GM12878 (cell line): ENCODE measurements around the gene MCC. TPM values are rescaled to one million over a fixed set of nuclear protein-coding genes. Genes with fewer than 3 reads are reported as not detected.

ENCODE experiments used
- ATAC-seq: fragments of 200-7000 bp; cut with Tn5 transposase; 3 replicates; pipeline ENCODE4 v1.9.1; 2020; ENCODE audit warnings: mild to moderate bottlenecking, moderate library complexity
- BruUV-seq: library from RNA; stranded (reverse); fragments of 400-500 nt; replicated peaks from 2 replicates; lab custom pipeline; 2021; lab: Mats Ljungman, UMichigan
- CTCF ChIA-PET: fragments of 300-600 bp; sonication (Branson Sonifier 250); formaldehyde crosslinking; extraction: SDS; loops from one replicate; lab custom pipeline; 2021; ENCODE audit warnings: inconsistent platforms; lab: Yijun Ruan, JAX
- POLR2A ChIA-PET: fragments of 350-600 bp; formaldehyde crosslinking; extraction: SDS; loops from one replicate; lab custom pipeline; 2021; ENCODE audit warnings: inconsistent platforms; lab: Charles Lee
- RAD21 ChIA-PET: fragments of 300-600 bp; sonication (Branson Sonifier 250); formaldehyde crosslinking; loops from one replicate; lab custom pipeline; 2023; ENCODE audit warnings: antibody characterized with exemption; ENCODE audit not compliant: unreplicated experiment; lab: Charles Lee
- SMC1A ChIA-PET: fragments of 300-600 bp; sonication (Branson Sonifier 250); formaldehyde crosslinking; loops from one replicate; lab custom pipeline; 2023; ENCODE audit not compliant: unreplicated experiment, uncharacterized antibody; lab: Charles Lee
- DNase-seq: peaks from one replicate; pipeline ENCODE4 v3.0.0-alpha.2; 2011; ENCODE audit warnings: low read depth, low spot score
- FAIRE-seq: peaks from 3 replicates; lab custom pipeline; 2011; peaks lifted over from hg19 to GRCh38; lab: Jason Lieb, UNC
- H2AFZ ChIP-seq: 2 replicates; pipeline ENCODE4 v1.6.0; 2011; ENCODE audit warnings: low read depth, low read length, control low read depth; ENCODE audit not compliant: control insufficient read depth
- H3K27ac ChIP-seq: 2 replicates; pipeline ENCODE4 v1.5.1; 2011; ENCODE audit warnings: control low read depth; ENCODE audit not compliant: control insufficient read depth, insufficient read depth
- H3K27me3 ChIP-seq, 2 experiments: replicated peaks in 1 of 2; 2 replicates each; pipeline versions ENCODE4 v1.6.0 to v1.6.1; 2011; ENCODE audit warnings: low read length in 1 of 2; ENCODE audit not compliant: control insufficient read depth in 2 of 2, insufficient read depth in 2 of 2
- H3K36me3 ChIP-seq, 2 experiments: 2 replicates each; pipeline ENCODE4 v1.5.1; 2011; ENCODE audit warnings: low read length in 1 of 2; ENCODE audit not compliant: control insufficient read depth in 2 of 2, insufficient read depth in 2 of 2
- H3K4me1 ChIP-seq: 2 replicates; pipeline ENCODE4 v1.6.1; 2011; ENCODE audit warnings: mild to moderate bottlenecking, low read length, moderate library complexity, mixed read lengths; ENCODE audit not compliant: control insufficient read depth, insufficient read depth
- H3K4me2 ChIP-seq: 2 replicates; pipeline ENCODE4 v1.6.0; 2011; ENCODE audit warnings: control low read depth; ENCODE audit not compliant: control insufficient read depth, insufficient read depth
- H3K4me3 ChIP-seq: fragments of 200-600 bp; sonication (generic); 2 replicates; pipeline ENCODE4 v1.5.1; 2016
- H3K79me2 ChIP-seq: 2 replicates; pipeline ENCODE4 v1.6.0; 2011; ENCODE audit warnings: low read length; ENCODE audit not compliant: control insufficient read depth, insufficient read depth
- H3K9ac ChIP-seq: 2 replicates; pipeline ENCODE4 v1.8.0; 2011; ENCODE audit warnings: low read length, control low read depth, mixed read lengths; ENCODE audit not compliant: control insufficient read depth, insufficient read depth
- H3K9me3 ChIP-seq: replicated peaks from 3 replicates; pipeline ENCODE4 v1.5.1; 2011; ENCODE audit warnings: mild to moderate bottlenecking, low read length; ENCODE audit not compliant: control insufficient read depth, insufficient read depth
- H4K20me1 ChIP-seq: 2 replicates; pipeline ENCODE4 v1.6.0; 2011; ENCODE audit not compliant: control insufficient read depth, insufficient read depth
- BCL11A ChIP-seq: IDR thresholded peaks from 2 replicates; pipeline ENCODE4 v1.6.1; 2011; ENCODE audit warnings: low read depth, low read length
- BRCA1 ChIP-seq: IDR thresholded peaks from 2 replicates; pipeline ENCODE4 v1.6.1; 2011; ENCODE audit warnings: low read depth, low read length, improper control_type of control experiment
- CREM ChIP-seq: IDR thresholded peaks from 2 replicates; pipeline ENCODE4 v1.6.1; 2014; ENCODE audit warnings: antibody characterized with exemption, low read depth
- HDAC2 ChIP-seq: fragments of 200-600 bp; sonication (generic); IDR thresholded peaks from 2 replicates; pipeline ENCODE4 v1.6.1; 2017
- NFIC ChIP-seq: IDR thresholded peaks from 2 replicates; pipeline ENCODE4 v1.6.1; 2012; ENCODE audit warnings: low read depth, mild to moderate bottlenecking, inconsistent platforms, low read length, moderate library complexity
- NRF1 ChIP-seq: conservative IDR thresholded peaks from 2 replicates; pipeline ENCODE4 v1.6.1; 2011; ENCODE audit warnings: mild to moderate bottlenecking, low read depth, low read length, improper control_type of control experiment
- POLR2A ChIP-seq: IDR thresholded peaks from 2 replicates; pipeline ENCODE4 v1.6.1; 2011; ENCODE audit warnings: low read depth, mild to moderate bottlenecking, low read length
- POLR2AphosphoS2 ChIP-seq: IDR thresholded peaks from 2 replicates; pipeline ENCODE4 v1.6.1; 2011; ENCODE audit warnings: low read depth, mild to moderate bottlenecking, low read length, improper control_type of control experiment, moderate library complexity
- SMC3 ChIP-seq: IDR thresholded peaks from 2 replicates; pipeline ENCODE4 v1.6.1; 2011; ENCODE audit warnings: low read length, improper control_type of control experiment, borderline replicate concordance
- SREBF1 ChIP-seq: IDR thresholded peaks from 2 replicates; pipeline ENCODE4 v1.6.1; 2012; ENCODE audit warnings: mild to moderate bottlenecking, low read length
- WGBS: methylation state at CpG from one replicate; pipeline ENCODE4 v1.1.6; 2016; ENCODE audit warnings: low lambda C conversion rate; ENCODE audit not compliant: insufficient replicate concordance, insufficient coverage; ENCODE audit errors: missing lambda C conversion rate; 5-methylcytosine and 5-hydroxymethylcytosine counted together
- in situ Hi-C: fragments of 300-500 bp; cut with MboI; formaldehyde crosslinking; loops from 9 replicates; pipeline ENCODE4 v1.14.3; 2018; ENCODE audit warnings: mixed read lengths
- intact Hi-C: fragments of 100-400 bp; cut with micrococcal nuclease; formaldehyde crosslinking; loops from one replicate; pipeline ENCODE4 v1.14.2; 2022; ENCODE audit not compliant: unreplicated experiment
- polyA plus RNA-seq, 11 experiments: library from polyadenylated mRNA; depleted of rRNA in 4 of 11; unstranded in 6 of 11; stranded (reverse) in 5 of 11; fragments of >200 nt; fragmentation: Nextera tagmentation in 4 of 11; fragmentation: Illumina TruSeq in 1 of 11; extraction: Ambion mirVana in 4 of 11; extraction: Trizol in 1 of 11; gene quantifications; 1 replicate in 1 of 11; 2 replicates in 10 of 11; pipeline versions ENCODE4 v1.2.1 to v1.2.3, GENCODE V29; 2011 to 2016; ENCODE audit warnings: inconsistent platforms in 2 of 11, missing spikeins in 2 of 11, low read depth in 1 of 11
- total RNA-seq, 4 experiments: library from RNA; depleted of rRNA in 3 of 4; stranded (reverse); fragments of >200 nt in 3 of 4; fragmentation: Illumina TruSeq in 1 of 4; extraction: Trizol in 1 of 4; gene quantifications; 2 replicates each; pipeline versions ENCODE4 v1.2.1 to v1.2.3, GENCODE V29; 2013 to 2021
- TF ChIP-seq, protein P1 (sequence below): IDR thresholded peaks from 2 replicates; pipeline ENCODE4 v1.6.1; 2012; ENCODE audit warnings: mild to moderate bottlenecking, low read depth, low read length
- TF ChIP-seq, protein P2 (sequence below): fragments of 150-350 bp; IDR thresholded peaks from 2 replicates; pipeline ENCODE4 v1.6.1; 2014; ENCODE audit warnings: mild to moderate bottlenecking, low read depth, low read length
- TF ChIP-seq, protein P3 (sequence below): IDR thresholded peaks from 2 replicates; pipeline ENCODE4 v1.6.1; 2012; ENCODE audit warnings: low read depth, low read length, improper control_type of control experiment
- TF ChIP-seq, protein P4 (sequence below): IDR thresholded peaks from 2 replicates; pipeline ENCODE4 v1.6.1; 2011; ENCODE audit warnings: low read depth, low read length, improper control_type of control experiment, borderline replicate concordance

The MCC gene
- total and polyA plus RNA-seq, 10 of the 15 experiments (the other 5 are each of a cell fraction or from before 2014, with no cell fraction given): 0.03 to 0.86 (median 0.16) TPM

DNA sequence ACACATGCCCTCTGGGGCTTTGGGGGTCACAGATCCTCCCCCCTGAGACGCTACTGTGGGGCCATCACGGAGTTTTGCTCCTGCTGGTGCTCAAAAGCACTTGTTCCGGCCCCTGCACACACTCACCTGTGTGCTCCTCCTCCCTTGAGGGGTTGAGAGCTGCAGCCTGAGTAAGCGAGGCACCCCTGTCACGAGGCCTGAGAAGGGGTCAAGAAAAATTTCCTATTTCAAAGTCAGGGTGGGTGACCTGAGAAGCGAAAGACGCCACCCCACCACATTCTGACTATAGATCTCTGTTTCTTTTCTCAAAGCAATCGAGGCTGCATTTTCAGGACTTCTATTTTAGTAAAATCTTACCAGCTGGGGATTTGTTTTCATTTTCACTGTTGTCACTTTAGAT is 373.2 kb downstream of the MCC start (continued):
- TF ChIP-seq, protein P1, sequence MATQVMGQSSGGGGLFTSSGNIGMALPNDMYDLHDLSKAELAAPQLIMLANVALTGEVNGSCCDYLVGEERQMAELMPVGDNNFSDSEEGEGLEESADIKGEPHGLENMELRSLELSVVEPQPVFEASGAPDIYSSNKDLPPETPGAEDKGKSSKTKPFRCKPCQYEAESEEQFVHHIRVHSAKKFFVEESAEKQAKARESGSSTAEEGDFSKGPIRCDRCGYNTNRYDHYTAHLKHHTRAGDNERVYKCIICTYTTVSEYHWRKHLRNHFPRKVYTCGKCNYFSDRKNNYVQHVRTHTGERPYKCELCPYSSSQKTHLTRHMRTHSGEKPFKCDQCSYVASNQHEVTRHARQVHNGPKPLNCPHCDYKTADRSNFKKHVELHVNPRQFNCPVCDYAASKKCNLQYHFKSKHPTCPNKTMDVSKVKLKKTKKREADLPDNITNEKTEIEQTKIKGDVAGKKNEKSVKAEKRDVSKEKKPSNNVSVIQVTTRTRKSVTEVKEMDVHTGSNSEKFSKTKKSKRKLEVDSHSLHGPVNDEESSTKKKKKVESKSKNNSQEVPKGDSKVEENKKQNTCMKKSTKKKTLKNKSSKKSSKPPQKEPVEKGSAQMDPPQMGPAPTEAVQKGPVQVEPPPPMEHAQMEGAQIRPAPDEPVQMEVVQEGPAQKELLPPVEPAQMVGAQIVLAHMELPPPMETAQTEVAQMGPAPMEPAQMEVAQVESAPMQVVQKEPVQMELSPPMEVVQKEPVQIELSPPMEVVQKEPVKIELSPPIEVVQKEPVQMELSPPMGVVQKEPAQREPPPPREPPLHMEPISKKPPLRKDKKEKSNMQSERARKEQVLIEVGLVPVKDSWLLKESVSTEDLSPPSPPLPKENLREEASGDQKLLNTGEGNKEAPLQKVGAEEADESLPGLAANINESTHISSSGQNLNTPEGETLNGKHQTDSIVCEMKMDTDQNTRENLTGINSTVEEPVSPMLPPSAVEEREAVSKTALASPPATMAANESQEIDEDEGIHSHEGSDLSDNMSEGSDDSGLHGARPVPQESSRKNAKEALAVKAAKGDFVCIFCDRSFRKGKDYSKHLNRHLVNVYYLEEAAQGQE: no peak
- TF ChIP-seq NFIC: no peak
- no peak for TF ChIP-seq HDAC2

DNA sequence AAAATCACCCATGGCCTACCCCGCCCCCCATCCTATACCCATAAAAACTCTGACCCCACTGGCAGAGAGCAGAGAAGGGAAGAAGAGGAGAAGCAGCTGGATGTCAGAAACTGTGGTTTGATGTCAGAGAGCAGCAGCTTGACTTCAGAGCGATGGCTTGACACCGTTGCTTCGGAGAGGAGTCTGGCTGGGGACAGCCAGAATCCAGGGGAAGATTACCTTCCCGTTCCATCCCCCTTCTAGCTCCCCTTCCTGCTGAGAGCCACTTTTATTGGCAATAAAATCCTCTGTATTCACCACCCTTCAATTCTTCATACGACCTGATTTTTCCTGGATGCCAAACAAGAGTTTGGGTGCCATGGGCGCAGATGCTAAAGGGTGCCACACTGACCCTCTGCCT is 373.7 kb downstream of the MCC start:
- FAIRE-seq: no peak
- H3K4me1 ChIP-seq: no peaks in the 10 kb centered on the region
- no peaks in the 10 kb centered on the region for H3K36me3 ChIP-seq
- ATAC-seq: no peak
- no peaks in the 10 kb centered on the region for H4K20me1 ChIP-seq
- DNase-seq: no peak
- H3K79me2 ChIP-seq: no peaks in the 10 kb centered on the region
- in situ Hi-C loops: no loop called here
- no peak overlapping the region; the same call in 1 of the 2 replicates for H3K4me2 ChIP-seq
- H3K27ac ChIP-seq: no peak overlapping the region
- WGBS: 59% methylated on average over 7 of the region's 7 CpGs
- ChIA-PET RAD21 (no interaction called here), SMC1A (no interaction called here), CTCF (no interaction called here), POLR2A (no interaction called here)
- H3K9ac ChIP-seq: no peak overlapping the region
- no peaks in the 10 kb centered on the region; a peak in 2 of 4 replicates for H3K27me3 ChIP-seq
- intact Hi-C loops: no loop called here
- no peak overlapping the region for H3K4me3 ChIP-seq
- no peak overlapping the region for H2AFZ ChIP-seq
- H3K9me3 ChIP-seq: no peaks in the 10 kb centered on the region
- BruUV-seq: no TSS peak
- no peak for TF ChIP-seq BCL11A
- no peak for TF ChIP-seq POLR2AphosphoS2
- TF ChIP-seq NRF1: no peak
- TF ChIP-seq POLR2A: no peak
- TF ChIP-seq, protein P2, sequence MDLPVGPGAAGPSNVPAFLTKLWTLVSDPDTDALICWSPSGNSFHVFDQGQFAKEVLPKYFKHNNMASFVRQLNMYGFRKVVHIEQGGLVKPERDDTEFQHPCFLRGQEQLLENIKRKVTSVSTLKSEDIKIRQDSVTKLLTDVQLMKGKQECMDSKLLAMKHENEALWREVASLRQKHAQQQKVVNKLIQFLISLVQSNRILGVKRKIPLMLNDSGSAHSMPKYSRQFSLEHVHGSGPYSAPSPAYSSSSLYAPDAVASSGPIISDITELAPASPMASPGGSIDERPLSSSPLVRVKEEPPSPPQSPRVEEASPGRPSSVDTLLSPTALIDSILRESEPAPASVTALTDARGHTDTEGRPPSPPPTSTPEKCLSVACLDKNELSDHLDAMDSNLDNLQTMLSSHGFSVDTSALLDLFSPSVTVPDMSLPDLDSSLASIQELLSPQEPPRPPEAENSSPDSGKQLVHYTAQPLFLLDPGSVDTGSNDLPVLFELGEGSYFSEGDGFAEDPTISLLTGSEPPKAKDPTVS: no peak
- no peak for TF ChIP-seq CREM
- TF ChIP-seq, protein P3, sequence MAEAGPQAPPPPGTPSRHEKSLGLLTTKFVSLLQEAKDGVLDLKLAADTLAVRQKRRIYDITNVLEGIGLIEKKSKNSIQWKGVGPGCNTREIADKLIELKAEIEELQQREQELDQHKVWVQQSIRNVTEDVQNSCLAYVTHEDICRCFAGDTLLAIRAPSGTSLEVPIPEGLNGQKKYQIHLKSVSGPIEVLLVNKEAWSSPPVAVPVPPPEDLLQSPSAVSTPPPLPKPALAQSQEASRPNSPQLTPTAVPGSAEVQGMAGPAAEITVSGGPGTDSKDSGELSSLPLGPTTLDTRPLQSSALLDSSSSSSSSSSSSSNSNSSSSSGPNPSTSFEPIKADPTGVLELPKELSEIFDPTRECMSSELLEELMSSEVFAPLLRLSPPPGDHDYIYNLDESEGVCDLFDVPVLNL: no peak
- no peak for TF ChIP-seq SMC3
- no peak for TF ChIP-seq SREBF1
- TF ChIP-seq BRCA1: no peak
- TF ChIP-seq, protein P4, sequence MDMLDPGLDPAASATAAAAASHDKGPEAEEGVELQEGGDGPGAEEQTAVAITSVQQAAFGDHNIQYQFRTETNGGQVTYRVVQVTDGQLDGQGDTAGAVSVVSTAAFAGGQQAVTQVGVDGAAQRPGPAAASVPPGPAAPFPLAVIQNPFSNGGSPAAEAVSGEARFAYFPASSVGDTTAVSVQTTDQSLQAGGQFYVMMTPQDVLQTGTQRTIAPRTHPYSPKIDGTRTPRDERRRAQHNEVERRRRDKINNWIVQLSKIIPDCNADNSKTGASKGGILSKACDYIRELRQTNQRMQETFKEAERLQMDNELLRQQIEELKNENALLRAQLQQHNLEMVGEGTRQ: no peak
